Adrenal gland (tissue), 12 donors: Measurements from ENCODE around the gene GALK1. TPM values are rescaled to one million over a fixed set of nuclear protein-coding genes. Genes with fewer than 3 reads are reported as not detected.

Experiments
- DNase-seq, 7 donors: peaks; one replicate each; pipeline ENCODE4 v3.0.0-alpha.2; 2019 to 2020
- H3K27ac ChIP-seq, 5 donors: fragments of 200-600 bp; sonication (generic) in 4 of 5; 1 replicate in 3 of 5; 2 replicates in 2 of 5; pipeline versions ENCODE4 v1.5.1 to v1.8.0; 2016 to 2020; ENCODE audit warnings: mild to moderate bottlenecking in 1 of 5
- H3K27me3 ChIP-seq: fragments of 200-600 bp; 2 replicates; pipeline ENCODE4 v1.8.0; 2021
- H3K36me3 ChIP-seq, 2 donors: fragments of 200-600 bp; replicated peaks in 1 of 2; 1 replicate in 1 of 2; 2 replicates in 1 of 2; pipeline versions ENCODE4 v1.5.1 to v1.8.0; 2018 to 2022
- H3K4me1 ChIP-seq, 2 donors: fragments of 200-600 bp; replicated peaks in 1 of 2; 1 replicate in 1 of 2; 2 replicates in 1 of 2; pipeline versions ENCODE4 v1.5.1 to v1.8.0; 2018 to 2021
- H3K4me3 ChIP-seq, 4 donors: fragments of 200-600 bp; sonication (generic) in 3 of 4; one replicate each; pipeline ENCODE4 v1.5.1; 2016 to 2018
- H3K9me3 ChIP-seq, 3 donors: fragments of 200-600 bp; sonication (generic) in 1 of 3; replicated peaks in 1 of 3; 1 replicate in 2 of 3; 2 replicates in 1 of 3; pipeline versions ENCODE4 v1.5.1 to v1.8.0; 2016 to 2021
- POLR2A ChIP-seq, 2 donors: fragments of 450-650 bp; IDR thresholded peaks; one replicate each; pipeline ENCODE4 v1.6.1; 2017; ENCODE audit warnings: antibody characterized with exemption in 2 of 2, mild to moderate bottlenecking in 2 of 2, moderate library complexity in 1 of 2
- WGBS, 4 donors: extraction: QIAGEN DNeasy Blood & Tissue Kit in 2 of 4; methylation state at CpG; one replicate each; pipeline versions ENCODE4 v1.1.5 to v1.1.7; 2013 to 2017; 5-methylcytosine and 5-hydroxymethylcytosine counted together
- intact Hi-C, 2 donors: fragments of 100-400 bp; cut with DNase I; formaldehyde crosslinking; loops; one replicate each; pipeline versions ENCODE4 v1.14.1 to v1.15.0; 2022 to 2023
- polyA plus RNA-seq, 3 donors: library from polyadenylated mRNA; stranded (reverse); fragments of 200-250 nt in 2 of 3; fragments of 350-450 nt in 1 of 3; fragmentation: Illumina TruSeq in 1 of 3; extraction: RNeasy Lipid Tissue Mini Kit (QIAGEN cat#74804) in 1 of 3; gene quantifications; one replicate each; pipeline ENCODE4 v1.2.3, GENCODE V29; 2013 to 2014
- total RNA-seq, 9 donors: library from RNA; depleted of rRNA in 4 of 9; stranded (reverse); fragments of >200 nt in 4 of 9; fragments of 120-200 nt in 1 of 9; fragmentation: NEBNext Ultra II Directional in 1 of 9; extraction: Animal tissue kit (Norgen Biotek cat#: 25700) in 1 of 9; gene quantifications; one replicate each; pipeline versions ENCODE4 v1.1.0 to v1.2.4, GENCODE V29; 2013 to 2023
- TF ChIP-seq, protein P1 (sequence below), 6 experiments: fragments of 450-650 bp in 4 of 6; fragments of 200-600 bp in 2 of 6; sonication (generic) in 1 of 6; IDR thresholded peaks; 1 replicate in 5 of 6; 2 replicates in 1 of 6; pipeline versions ENCODE4 v1.5.1 to v1.8.0; 2016 to 2021; ENCODE audit warnings: antibody characterized with exemption in 6 of 6, mild to moderate bottlenecking in 2 of 6, moderate library complexity in 1 of 6
- donor health status: healthy with polysubstance abuse.
- donor health status: Bipolar disorder and iron deficiency.
- donor health status: DM: yes; HTN: yes; CAD: no.
- donor health status: DM: no; HTN: no; CAD: no.
- donor health status: DM: no; HTN: no; CAD: no.
- donor health status: DM: yes; HTN: yes; CAD: no.

The GALK1 gene
- total and polyA plus RNA-seq, 12 donors: 1.4 to 47.3 (median 25.3) TPM

DNA sequence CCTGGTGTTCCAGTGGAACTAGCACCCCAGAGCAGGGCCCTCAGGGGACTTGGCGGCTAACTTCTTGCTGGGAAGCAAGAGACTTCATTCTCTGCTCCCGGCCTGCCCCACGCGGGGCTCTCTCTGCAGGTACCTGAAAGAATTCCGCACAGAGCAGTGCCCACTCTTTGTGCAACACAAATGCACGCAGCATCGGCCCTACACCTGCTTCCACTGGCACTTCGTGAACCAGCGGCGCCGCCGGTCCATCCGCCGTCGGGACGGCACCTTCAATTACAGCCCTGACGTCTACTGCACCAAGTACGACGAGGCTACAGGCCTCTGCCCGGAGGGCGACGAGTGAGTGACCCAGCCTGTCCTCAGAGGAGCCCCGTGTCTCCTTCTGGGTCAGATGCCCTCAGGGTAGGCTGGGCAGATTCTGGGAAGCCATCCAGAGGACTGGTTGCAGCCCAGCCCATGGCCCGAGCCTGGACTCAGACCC, 44.7 kb upstream of the GALK1 start:
- Histone ChIP-seq H3K4me1 (peaks cover 3 to 6% of the 10 kb centered on the region in 2 donors), H3K9me3 (no peaks in the 10 kb centered on the region), H3K27me3 (no peaks in the 10 kb centered on the region), H3K27ac (peak overlapping the region in 3 of 5 donors; percentile 26 to 86 (median 48)), H3K4me3 (no peak overlapping the region), H3K36me3 (peaks cover 0 to 42% of the 10 kb centered on the region in 2 donors)
- intact Hi-C loops: loop anchor here in 1 of 2 donors (10.0 kb wide), 1 partner anchor 45 kb away; the partner anchor contains the start of gene GALK1
- WGBS, 4 donors: 91 to 94% (median 92%) methylated on average over 18 to 24 of the region's 24 CpGs
- TF ChIP-seq, protein P1, sequence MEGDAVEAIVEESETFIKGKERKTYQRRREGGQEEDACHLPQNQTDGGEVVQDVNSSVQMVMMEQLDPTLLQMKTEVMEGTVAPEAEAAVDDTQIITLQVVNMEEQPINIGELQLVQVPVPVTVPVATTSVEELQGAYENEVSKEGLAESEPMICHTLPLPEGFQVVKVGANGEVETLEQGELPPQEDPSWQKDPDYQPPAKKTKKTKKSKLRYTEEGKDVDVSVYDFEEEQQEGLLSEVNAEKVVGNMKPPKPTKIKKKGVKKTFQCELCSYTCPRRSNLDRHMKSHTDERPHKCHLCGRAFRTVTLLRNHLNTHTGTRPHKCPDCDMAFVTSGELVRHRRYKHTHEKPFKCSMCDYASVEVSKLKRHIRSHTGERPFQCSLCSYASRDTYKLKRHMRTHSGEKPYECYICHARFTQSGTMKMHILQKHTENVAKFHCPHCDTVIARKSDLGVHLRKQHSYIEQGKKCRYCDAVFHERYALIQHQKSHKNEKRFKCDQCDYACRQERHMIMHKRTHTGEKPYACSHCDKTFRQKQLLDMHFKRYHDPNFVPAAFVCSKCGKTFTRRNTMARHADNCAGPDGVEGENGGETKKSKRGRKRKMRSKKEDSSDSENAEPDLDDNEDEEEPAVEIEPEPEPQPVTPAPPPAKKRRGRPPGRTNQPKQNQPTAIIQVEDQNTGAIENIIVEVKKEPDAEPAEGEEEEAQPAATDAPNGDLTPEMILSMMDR (IDR thresholded peaks at IDR 0.05): no peak
- TF ChIP-seq POLR2A (IDR thresholded peaks at IDR 0.05): no peak
- no peak for DNase-seq

DNA sequence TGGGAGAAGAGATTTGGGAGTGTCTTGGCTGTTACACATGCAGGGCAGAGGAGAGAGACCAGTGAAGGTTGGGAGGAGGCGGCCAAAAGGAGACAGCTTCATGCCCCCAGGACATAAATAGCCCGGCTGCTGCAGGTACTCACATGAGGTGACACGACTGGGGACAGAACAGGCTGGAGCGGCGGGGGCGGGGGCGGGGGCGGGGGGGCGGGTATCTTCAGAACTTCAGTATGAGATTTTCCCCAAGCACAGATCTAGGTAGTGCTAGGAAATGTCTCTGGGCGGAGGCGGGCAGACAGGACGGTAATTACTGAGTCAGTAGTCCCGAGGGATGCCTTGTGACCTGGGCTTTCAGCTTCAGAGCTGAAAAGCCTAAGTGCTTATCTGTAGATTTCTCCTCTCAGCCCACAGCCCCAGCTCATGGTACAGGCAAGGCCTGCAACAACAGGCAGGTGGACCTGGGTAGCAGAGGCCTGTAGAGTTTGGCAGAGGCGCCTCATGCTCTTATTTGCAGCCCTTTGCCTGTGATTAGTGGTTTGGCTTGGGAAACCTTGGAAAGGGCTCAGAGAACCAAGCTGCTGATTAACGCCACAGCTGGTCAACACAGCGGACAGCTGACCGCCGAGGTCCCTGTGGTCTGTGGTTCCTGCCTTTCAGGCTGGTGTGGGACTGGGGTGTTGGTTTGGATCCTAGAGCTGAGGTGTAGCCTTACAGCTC, 44.1 kb upstream of the GALK1 start:
- Histone ChIP-seq H3K9me3 (no peaks in the 10 kb centered on the region), H3K27ac (peak overlapping the region in 3 of 5 donors; percentile 26 to 86 (median 48)), H3K27me3 (no peaks in the 10 kb centered on the region), H3K4me1 (peaks cover 0 to 6% of the 10 kb centered on the region in 2 donors), H3K4me3 (no peak overlapping the region), H3K36me3 (peaks cover 0 to 42% of the 10 kb centered on the region in 2 donors)
- 72 to 84% (median 81%) methylated on average over 11 to 18 of the region's 18 CpGs for WGBS, 4 donors
- intact Hi-C loops: no loop called here
- DNase-seq: peak in 5 of 7 donors; percentile 47 to 84 (median 67)
- no peak for TF ChIP-seq POLR2A (IDR thresholded peaks at IDR 0.05)
- TF ChIP-seq, protein P1 (IDR thresholded peaks at IDR 0.05): no peak

DNA sequence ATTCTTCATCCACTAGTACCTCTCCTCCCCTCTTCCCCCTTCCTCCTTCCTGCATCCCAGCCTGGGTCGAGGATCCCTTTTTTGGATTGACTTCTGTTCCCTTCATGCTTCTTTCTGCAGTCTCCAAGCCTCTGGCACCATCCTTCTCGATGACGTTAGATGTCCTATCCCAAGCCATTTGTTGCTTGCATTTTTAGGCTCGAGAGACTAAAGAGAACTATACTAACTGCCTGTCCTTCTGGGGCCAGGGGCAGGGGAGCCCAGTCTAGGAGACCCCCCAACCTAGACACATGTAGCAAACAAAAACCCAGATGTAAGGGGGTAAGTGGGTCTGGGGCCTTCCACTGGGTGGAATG, 43.5 kb upstream of the GALK1 start:
- H3K27ac ChIP-seq: peak overlapping the region in 1 of 5 donors; percentile 86
- peaks cover 0 to 6% of the 10 kb centered on the region in 2 donors for H3K4me1 ChIP-seq
- no peaks in the 10 kb centered on the region for H3K9me3 ChIP-seq
- H3K4me3 ChIP-seq: no peak overlapping the region
- H3K36me3 ChIP-seq: peaks cover 0 to 37% of the 10 kb centered on the region in 2 donors
- intact Hi-C loops: no loop called here
- WGBS, 4 donors: 75 to 89% (median 82%) methylated on average over 4 of the region's 4 CpGs
- TF ChIP-seq, protein P1 (IDR thresholded peaks at IDR 0.05): no peak
- no peak for TF ChIP-seq POLR2A (IDR thresholded peaks at IDR 0.05)
- DNase-seq: no peak
- H3K27me3 ChIP-seq: no peaks in the 10 kb centered on the region

DNA sequence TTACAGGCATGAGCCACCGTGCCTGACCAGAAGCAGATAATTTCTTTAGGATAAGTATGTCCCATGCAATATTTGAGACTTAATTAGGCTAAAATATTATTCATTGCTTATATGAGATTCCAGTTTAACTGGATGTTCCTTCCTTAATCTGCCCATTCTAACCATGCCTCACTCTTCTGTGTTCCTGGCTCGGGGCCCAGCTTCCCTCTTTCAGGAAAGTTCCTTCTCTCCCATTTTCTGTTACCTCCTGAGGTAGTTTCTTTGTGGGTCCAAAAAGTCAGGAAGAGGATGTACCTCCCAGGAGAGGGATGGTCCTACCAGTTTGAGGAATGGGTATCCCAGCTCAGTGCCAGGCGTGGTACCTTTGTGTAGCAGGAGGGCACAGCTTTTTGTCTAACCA, 42.9 kb upstream of the GALK1 start:
- peaks cover 0 to 31% of the 10 kb centered on the region in 2 donors for H3K36me3 ChIP-seq
- TF ChIP-seq, protein P1 (IDR thresholded peaks at IDR 0.05): no peak
- no peak for TF ChIP-seq POLR2A (IDR thresholded peaks at IDR 0.05)
- 93 to 98% (median 96%) methylated on average over 3 of the region's 3 CpGs for WGBS, 4 donors
- DNase-seq: peak in 1 of 7 donors; percentile 9
- peaks cover 0 to 6% of the 10 kb centered on the region in 2 donors for H3K4me1 ChIP-seq
- no peak overlapping the region for H3K4me3 ChIP-seq
- no peaks in the 10 kb centered on the region for H3K27me3 ChIP-seq
- peak overlapping the region in 1 of 5 donors; percentile 86 for H3K27ac ChIP-seq
- H3K9me3 ChIP-seq: no peaks in the 10 kb centered on the region
- intact Hi-C loops: no loop called here
